K562 (cell line): ENCODE data around the gene CACNA2D2. TPM values are rescaled to one million over a fixed set of nuclear protein-coding genes. Genes with fewer than 3 reads are reported as not detected.
A peak's percentile ranks its signal among the peaks of the same experiment; 100 is the strongest.

Experiments
- ARNT ChIP-seq, 2 experiments: fragments of 450-650 bp; IDR thresholded peaks; 2 replicates each; pipeline ENCODE4 v1.6.1; 2016; ENCODE audit warnings: mild to moderate bottlenecking in 1 of 2
- KDM5B ChIP-seq: fragments of 200-600 bp; sonication (generic); IDR thresholded peaks from 2 replicates; pipeline ENCODE4 v1.6.1; 2012; ENCODE audit warnings: low read depth, mild to moderate bottlenecking, moderate library complexity, low read length, control low read depth, inconsistent platforms; ENCODE audit not compliant: insufficient replicate concordance
- MEIS2 ChIP-seq: fragments of 450-650 bp; IDR thresholded peaks from 2 replicates; pipeline ENCODE4 v1.6.1; 2014; ENCODE audit warnings: mild to moderate bottlenecking; ENCODE audit not compliant: partially characterized antibody
- MTA1 ChIP-seq: fragments of 450-650 bp; IDR thresholded peaks from 2 replicates; pipeline ENCODE4 v1.6.1; 2017; ENCODE audit warnings: borderline replicate concordance
- PHF8 ChIP-seq: fragments of 200-600 bp; sonication (generic); IDR thresholded peaks from 2 replicates; pipeline ENCODE4 v1.6.1; 2012; ENCODE audit warnings: mixed run types, mild to moderate bottlenecking, inconsistent platforms, low read length, moderate library complexity, borderline replicate concordance
- TAL1 ChIP-seq: fragments of 450-650 bp; IDR thresholded peaks from 2 replicates; pipeline ENCODE4 v1.6.1; 2016; ENCODE audit warnings: mild to moderate bottlenecking
- UBTF ChIP-seq, 2 experiments: IDR thresholded peaks; 2 replicates each; pipeline ENCODE4 v1.6.1; 2012; ENCODE audit warnings: improper control_type of control experiment in 2 of 2, low read depth in 2 of 2, low read length in 2 of 2, borderline replicate concordance in 1 of 2
- ZFPM2 ChIP-seq: fragments of 250-450 bp; sonication (Bioruptor Pico); IDR thresholded peaks from 2 replicates; pipeline ENCODE4 v1.5.1; 2022; ENCODE audit warnings: mild to moderate bottlenecking
- ZNF384 ChIP-seq: IDR thresholded peaks from 2 replicates; pipeline ENCODE4 v1.6.1; 2012; ENCODE audit warnings: low read depth, low read length, improper control_type of control experiment
- ZNF395 ChIP-seq: fragments of 200-800 bp; sonication (Bioruptor generic); IDR thresholded peaks from 2 replicates; pipeline ENCODE4 v1.6.1; 2017; ENCODE audit warnings: missing genetic modification characterization, missing compliant biosample characterization
- ZNF449 ChIP-seq: fragments of 250-450 bp; sonication (Bioruptor Pico); IDR thresholded peaks from 2 replicates; pipeline ENCODE4 v1.8.0; 2022; ENCODE audit warnings: moderate library complexity, mild to moderate bottlenecking, inconsistent platforms
- ZNF592 ChIP-seq: fragments of 450-650 bp; IDR thresholded peaks from 2 replicates; pipeline ENCODE4 v1.6.1; 2017; ENCODE audit warnings: antibody characterized with exemption, mild to moderate bottlenecking
- ZNF655 ChIP-seq: fragments of 250-450 bp; sonication (Bioruptor Pico); IDR thresholded peaks from 2 replicates; pipeline ENCODE4 v1.5.0; 2021
- polyA plus RNA-seq, 8 experiments: library from polyadenylated mRNA; depleted of rRNA in 4 of 8; stranded (reverse) in 5 of 8; unstranded in 3 of 8; fragments of >200 nt; fragmentation: Nextera tagmentation in 2 of 8; fragmentation: Illumina TruSeq in 1 of 8; extraction: Ambion mirVana in 2 of 8; extraction: Trizol in 1 of 8; gene quantifications; 2 replicates each; pipeline versions ENCODE4 v1.2.1 to v1.2.3, GENCODE V29; 2011 to 2014; ENCODE audit warnings: inconsistent platforms in 1 of 8, missing spikeins in 1 of 8
- total RNA-seq, 7 experiments: library from RNA; depleted of rRNA in 6 of 7; stranded (reverse); fragments of >200 nt in 6 of 7; fragmentation: Illumina TruSeq in 2 of 7; extraction: Trizol in 2 of 7; gene quantifications; 2 replicates each; pipeline versions ENCODE4 v1.2.1 to v1.2.3, GENCODE V29; 2011 to 2021; ENCODE audit warnings: low replicate concordance in 1 of 7

Gene CACNA2D2
- total and polyA plus RNA-seq, 9 of the 15 experiments (the other 6 are each of a cell fraction or from before 2014, with no cell fraction given), result 0.11 to 0.58 (median 0.36) TPM; not detected in 2

- TF ChIP-seq ZNF592, result peak; percentile 51; the same call in 1 of the 2 replicates
- peak in 1 of 2 experiments; percentile 68; a peak in 1 of 4 replicates for TF ChIP-seq UBTF (IDR thresholded peaks at IDR 0.05; ENCODE audit: borderline replicate concordance in 1 of 2, low read depth in 2 of 2, low read length in 2 of 2)
- TF ChIP-seq KDM5B, result peak; percentile 34
- TF ChIP-seq ARNT (IDR thresholded peaks at IDR 0.05), result no peak
- TF ChIP-seq MTA1, result peak; percentile 23; the same call in 1 of the 2 replicates
- no peak for TF ChIP-seq ZNF384
- no peak for TF ChIP-seq ZNF655 (CRISPR knock-in tag)
- peak; percentile 77; the same call in 1 of the 2 replicates for TF ChIP-seq ZNF395 (CRISPR knock-in tag)
- no peak for TF ChIP-seq ZNF449
- TF ChIP-seq ZFPM2 (CRISPR knock-in tag), result no peak
- no peak for TF ChIP-seq TAL1
- TF ChIP-seq PHF8, result peak; percentile 83; the same call in 1 of the 2 replicates
- TF ChIP-seq MEIS2, result peak; percentile 67
Measured at GRCh38 chr3:50358911-50359759, 144.3 kb downstream of the CACNA2D2 start, which contains the start of gene TMEM115 (continued).
